Loucy (cell line): ENCODE measurements around the gene WDFY1.

Experiments
- H2AFZ ChIP-seq: fragments of 200-600 bp; sonication (generic); 2 replicates; pipeline ENCODE4 v1.6.0; 2016; ENCODE audit warnings: antibody characterized with exemption, mild to moderate bottlenecking, low read length, moderate library complexity
- H3F3A ChIP-seq: fragments of 200-600 bp; 2 replicates; pipeline ENCODE4 v1.6.0; 2016; ENCODE audit warnings: antibody characterized with exemption, low read depth, mild to moderate bottlenecking
- H3K27me3 ChIP-seq: fragments of 200-600 bp; sonication (generic); 2 replicates; pipeline ENCODE4 v1.6.1; 2014; ENCODE audit warnings: low read length, mild to moderate bottlenecking; ENCODE audit not compliant: insufficient read depth, poor library complexity, severe bottlenecking
- H3K36me3 ChIP-seq: fragments of 200-600 bp; sonication (generic); 2 replicates; pipeline ENCODE4 v1.6.1; 2016; ENCODE audit warnings: low read length; ENCODE audit not compliant: insufficient read depth
- H3K4me1 ChIP-seq: fragments of 200-600 bp; sonication (generic); 2 replicates; pipeline ENCODE4 v1.5.1; 2014; ENCODE audit warnings: low read length, mild to moderate bottlenecking; ENCODE audit not compliant: insufficient read depth, poor library complexity, severe bottlenecking
- H3K4me2 ChIP-seq: fragments of 200-600 bp; sonication (generic); 2 replicates; pipeline ENCODE4 v1.6.0; 2014; ENCODE audit warnings: antibody characterized with exemption, low read length, low read depth, mild to moderate bottlenecking; ENCODE audit not compliant: poor library complexity, severe bottlenecking
- H3K4me3 ChIP-seq: fragments of 200-600 bp; sonication (generic); 2 replicates; pipeline ENCODE4 v1.5.1; 2014; ENCODE audit warnings: low read length, mild to moderate bottlenecking, mixed read lengths; ENCODE audit not compliant: poor library complexity, severe bottlenecking
- H3K79me2 ChIP-seq: fragments of 200-600 bp; sonication (generic); 2 replicates; pipeline ENCODE4 v1.6.1; 2014; ENCODE audit warnings: low read length; ENCODE audit not compliant: insufficient read depth
- H3K9ac ChIP-seq: fragments of 200-600 bp; sonication (generic); 2 replicates; pipeline ENCODE4 v1.6.0; 2014; ENCODE audit warnings: mild to moderate bottlenecking, low read depth, low read length, moderate library complexity; ENCODE audit not compliant: poor library complexity, severe bottlenecking
- H3K9me2 ChIP-seq: fragments of 200-600 bp; sonication (generic); replicated peaks from 2 replicates; pipeline ENCODE4 v1.6.1; 2016; ENCODE audit warnings: low read depth, low read length, mixed read lengths
- H3K9me3 ChIP-seq: fragments of 200-600 bp; sonication (generic); 2 replicates; pipeline ENCODE4 v1.6.1; 2014; ENCODE audit warnings: mild to moderate bottlenecking, antibody characterized with exemption, low read length, low read depth; ENCODE audit not compliant: insufficient read depth
- H4K20me1 ChIP-seq: fragments of 200-600 bp; sonication (generic); 2 replicates; pipeline ENCODE4 v1.6.0; 2014; ENCODE audit warnings: antibody characterized with exemption, low read length, mild to moderate bottlenecking; ENCODE audit not compliant: insufficient read depth, poor library complexity, severe bottlenecking
- EZH2phosphoT487 ChIP-seq: fragments of 200-600 bp; IDR thresholded peaks from 2 replicates; pipeline ENCODE4 v1.6.1; 2018; ENCODE audit warnings: antibody characterized with exemption, mild to moderate bottlenecking, moderate library complexity, borderline replicate concordance
- TF ChIP-seq, protein P1 (sequence below): fragments of 200-600 bp; sonication (generic); conservative IDR thresholded peaks from 2 replicates; pipeline ENCODE4 v1.5.1; 2014; ENCODE audit warnings: mild to moderate bottlenecking, antibody characterized with exemption, low read length

Gene WDFY1

DNA sequence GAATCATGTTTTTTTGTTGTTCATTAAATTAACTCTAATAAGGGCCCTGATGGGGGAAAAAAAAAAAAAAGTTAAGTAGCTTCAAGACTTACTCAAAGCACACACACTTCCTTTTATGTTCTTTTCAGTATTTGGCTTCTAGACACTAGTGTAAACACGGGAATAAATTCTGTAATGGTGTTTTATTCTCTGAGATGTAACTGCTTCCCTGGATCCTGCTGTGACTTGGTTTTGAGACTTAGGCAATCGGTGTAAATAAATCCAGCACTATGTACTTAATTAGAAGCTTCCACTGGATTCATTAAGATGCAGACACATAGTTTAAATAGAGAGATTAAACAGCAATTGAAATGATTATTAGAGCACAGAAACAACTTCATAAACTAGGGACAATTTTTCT lies 81.6 kb downstream of the WDFY1 start:
- no peaks in the 10 kb centered on the region for H3K9me2 ChIP-seq
- H2AFZ ChIP-seq: no peak overlapping the region
- TF ChIP-seq, protein P1, sequence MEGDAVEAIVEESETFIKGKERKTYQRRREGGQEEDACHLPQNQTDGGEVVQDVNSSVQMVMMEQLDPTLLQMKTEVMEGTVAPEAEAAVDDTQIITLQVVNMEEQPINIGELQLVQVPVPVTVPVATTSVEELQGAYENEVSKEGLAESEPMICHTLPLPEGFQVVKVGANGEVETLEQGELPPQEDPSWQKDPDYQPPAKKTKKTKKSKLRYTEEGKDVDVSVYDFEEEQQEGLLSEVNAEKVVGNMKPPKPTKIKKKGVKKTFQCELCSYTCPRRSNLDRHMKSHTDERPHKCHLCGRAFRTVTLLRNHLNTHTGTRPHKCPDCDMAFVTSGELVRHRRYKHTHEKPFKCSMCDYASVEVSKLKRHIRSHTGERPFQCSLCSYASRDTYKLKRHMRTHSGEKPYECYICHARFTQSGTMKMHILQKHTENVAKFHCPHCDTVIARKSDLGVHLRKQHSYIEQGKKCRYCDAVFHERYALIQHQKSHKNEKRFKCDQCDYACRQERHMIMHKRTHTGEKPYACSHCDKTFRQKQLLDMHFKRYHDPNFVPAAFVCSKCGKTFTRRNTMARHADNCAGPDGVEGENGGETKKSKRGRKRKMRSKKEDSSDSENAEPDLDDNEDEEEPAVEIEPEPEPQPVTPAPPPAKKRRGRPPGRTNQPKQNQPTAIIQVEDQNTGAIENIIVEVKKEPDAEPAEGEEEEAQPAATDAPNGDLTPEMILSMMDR: no peak
- no peak for TF ChIP-seq EZH2phosphoT487
- H3K4me2 ChIP-seq: no peak overlapping the region
- H3F3A ChIP-seq: no peaks in the 10 kb centered on the region
- H3K36me3 ChIP-seq: no peaks in the 10 kb centered on the region
- H3K9me3 ChIP-seq: no peaks in the 10 kb centered on the region
- no peak overlapping the region for H3K4me3 ChIP-seq
- no peaks in the 10 kb centered on the region for H4K20me1 ChIP-seq
- H3K27me3 ChIP-seq: no peaks in the 10 kb centered on the region
- H3K9ac ChIP-seq: no peak overlapping the region
- peaks cover 18% of the 10 kb centered on the region for H3K4me1 ChIP-seq
- H3K79me2 ChIP-seq: no peaks in the 10 kb centered on the region

DNA sequence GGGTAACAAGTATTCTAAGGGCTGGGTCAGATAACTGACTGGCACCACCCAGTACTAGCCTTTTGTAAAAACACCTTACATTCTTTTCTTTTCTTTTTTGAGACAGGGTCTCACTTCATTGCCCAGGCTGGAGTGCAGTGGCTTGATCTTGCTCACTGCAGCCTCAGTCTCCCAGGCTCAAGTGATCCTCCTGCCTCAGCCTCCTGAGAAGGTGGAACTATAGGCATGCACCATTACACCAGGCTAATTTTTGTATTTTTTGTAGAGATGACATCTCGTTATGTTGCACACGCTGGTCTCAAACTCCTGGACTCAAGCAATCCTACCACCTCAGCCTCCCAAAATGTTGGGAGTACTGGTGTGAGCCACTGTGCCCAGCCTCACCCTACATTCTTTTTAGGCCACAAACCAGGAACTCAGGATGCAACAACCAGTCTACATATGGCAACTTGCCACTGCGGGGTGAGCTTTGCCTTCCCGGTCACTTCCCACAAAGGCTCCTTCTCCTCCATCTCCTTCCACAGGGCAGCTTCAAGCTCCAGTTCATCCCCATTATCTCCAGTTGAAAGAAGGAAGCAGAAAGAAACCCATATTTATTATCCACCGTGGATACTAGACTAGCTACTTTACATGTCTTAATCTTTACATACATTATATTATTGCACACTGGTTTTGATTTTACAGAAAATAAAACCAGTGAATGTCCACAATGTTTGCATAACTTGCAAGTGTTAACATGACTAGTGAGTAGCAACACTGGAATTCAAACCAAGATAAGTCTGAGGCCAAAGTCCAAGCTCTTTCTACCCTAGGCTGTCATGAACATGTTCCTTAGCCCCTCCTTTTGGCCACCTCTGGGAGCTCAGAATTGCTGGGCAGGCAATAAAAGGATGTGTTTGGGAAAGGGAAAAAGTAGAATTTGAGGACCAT lies 84.1 kb downstream of the WDFY1 start:
- TF ChIP-seq, protein P1: no peak
- TF ChIP-seq EZH2phosphoT487: no peak
- Histone ChIP-seq H4K20me1 (no peaks in the 10 kb centered on the region), H3K4me3 (no peak overlapping the region), H3K9me2 (no peaks in the 10 kb centered on the region), H3K4me1 (peaks cover 18% of the 10 kb centered on the region), H3K36me3 (no peaks in the 10 kb centered on the region), H3K27me3 (no peaks in the 10 kb centered on the region), H3K4me2 (no peak overlapping the region), H3F3A (no peaks in the 10 kb centered on the region), H3K9me3 (no peaks in the 10 kb centered on the region), H3K79me2 (no peaks in the 10 kb centered on the region), H3K9ac (no peak overlapping the region), H2AFZ (no peak overlapping the region)

DNA sequence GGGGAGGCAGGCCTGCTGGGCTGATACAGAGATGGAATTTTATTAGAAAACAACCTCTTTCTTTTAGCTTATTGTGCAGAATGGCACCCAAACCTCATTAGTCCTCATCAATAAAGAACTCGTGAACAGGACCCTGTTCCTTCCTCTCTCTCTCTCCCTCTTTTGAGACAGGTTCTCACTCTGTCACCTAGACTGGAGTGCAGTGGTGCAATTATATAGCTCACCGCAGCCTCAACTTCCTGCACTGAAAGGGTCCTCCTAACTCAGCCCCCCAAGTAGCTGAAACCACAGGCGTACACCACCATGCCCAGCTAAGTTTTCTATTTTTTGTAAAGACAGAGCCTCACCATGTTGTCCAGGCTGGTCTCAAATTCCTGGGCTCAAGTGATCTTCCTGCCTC lies 86.1 kb downstream of the WDFY1 start:
- TF ChIP-seq, protein P1: no peak
- no peak for TF ChIP-seq EZH2phosphoT487
- H3K36me3 ChIP-seq: no peaks in the 10 kb centered on the region
- H3K4me1 ChIP-seq: peaks cover 8% of the 10 kb centered on the region
- no peak overlapping the region for H3K9ac ChIP-seq
- H3K27me3 ChIP-seq: no peaks in the 10 kb centered on the region
- H3K4me2 ChIP-seq: no peak overlapping the region
- no peak overlapping the region for H3K4me3 ChIP-seq
- no peaks in the 10 kb centered on the region for H4K20me1 ChIP-seq
- H3K79me2 ChIP-seq: no peaks in the 10 kb centered on the region
- H3K9me2 ChIP-seq: no peaks in the 10 kb centered on the region
- no peaks in the 10 kb centered on the region for H3K9me3 ChIP-seq
- H2AFZ ChIP-seq: no peak overlapping the region
- no peaks in the 10 kb centered on the region for H3F3A ChIP-seq
